ENCODE data around the gene OSBPL7. TPM values are rescaled to one million over a fixed set of nuclear protein-coding genes. Genes with fewer than 3 reads are reported as not detected.

OSBPL7 gene
- total and polyA plus RNA-seq, 7 donors, result 2.9 to 40.8 (median 7.8) TPM

DNA sequence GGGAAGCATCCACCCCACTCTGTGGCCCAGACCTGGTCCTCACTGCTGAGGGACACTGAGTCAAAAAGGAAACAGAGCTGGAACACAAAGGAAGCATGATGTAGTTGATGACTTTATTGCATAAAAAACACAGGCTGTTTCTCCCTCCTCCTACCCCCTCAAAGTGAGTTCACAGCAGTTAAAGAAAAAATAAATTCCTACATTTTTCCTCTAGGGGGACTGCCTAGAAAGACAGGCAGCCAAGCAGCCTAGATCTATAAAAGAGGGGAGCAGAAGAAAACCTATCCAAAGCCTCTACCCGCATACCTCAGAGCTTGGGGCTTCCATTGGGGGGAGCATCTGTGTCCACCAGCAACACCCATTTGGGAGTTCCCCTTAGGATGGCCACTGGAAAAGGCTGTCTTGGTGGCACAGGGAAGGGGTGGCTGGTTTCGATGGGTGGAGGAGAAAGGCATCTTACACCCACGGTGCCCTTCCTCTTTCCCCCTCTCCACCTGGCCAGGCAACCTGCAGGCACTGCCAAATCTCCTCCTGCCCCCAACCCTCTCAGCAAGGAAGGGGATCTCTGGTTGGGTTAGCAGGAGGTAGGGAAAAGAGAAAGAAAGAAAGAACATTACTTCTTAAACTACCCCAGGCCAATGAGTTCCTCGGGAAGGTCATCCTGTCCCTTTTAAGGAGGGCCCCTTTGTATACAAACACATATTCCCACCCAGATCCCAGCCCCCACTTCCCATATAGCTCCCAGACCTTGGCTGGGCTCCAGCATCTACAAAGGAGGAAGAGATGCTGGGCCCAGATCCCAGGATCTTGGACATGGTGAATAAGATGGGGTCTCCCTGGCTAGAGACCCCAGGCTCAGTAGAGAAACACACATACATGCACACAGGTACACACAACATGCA is 23.5 kb upstream of the OSBPL7 start:
- intact Hi-C loops (cut with DNase I), result loop anchor here (5.0 to 10.0 kb wide), 2 partner anchors 177 to 290 kb away; no protein-coding TSS in a partner anchor
- Histone ChIP-seq H3K4me1 (peaks cover 0 to 26% (median 19%) of the 10 kb centered on the region in 4 donors), H3K4me3 (no peak overlapping the region), H3K27me3 (peaks cover 31 to 52% (median 50%) of the 10 kb centered on the region in 3 donors), H3K36me3 (no peaks in the 10 kb centered on the region), H3K9me3 (no peaks in the 10 kb centered on the region), H3K27ac (no peak overlapping the region)
- DNase-seq, result no peak
- no peak for TF ChIP-seq POLR2AphosphoS5 (IDR thresholded peaks at IDR 0.05)
- TF ChIP-seq POLR2A (IDR thresholded peaks at IDR 0.05), result no peak
- no peak for TF ChIP-seq EP300 (IDR thresholded peaks at IDR 0.05)
- no peak for TF ChIP-seq CTCF (IDR thresholded peaks at IDR 0.05)
- WGBS, 2 donors, result 68 to 81% methylated on average over 4 of the region's 4 CpGs

DNA sequence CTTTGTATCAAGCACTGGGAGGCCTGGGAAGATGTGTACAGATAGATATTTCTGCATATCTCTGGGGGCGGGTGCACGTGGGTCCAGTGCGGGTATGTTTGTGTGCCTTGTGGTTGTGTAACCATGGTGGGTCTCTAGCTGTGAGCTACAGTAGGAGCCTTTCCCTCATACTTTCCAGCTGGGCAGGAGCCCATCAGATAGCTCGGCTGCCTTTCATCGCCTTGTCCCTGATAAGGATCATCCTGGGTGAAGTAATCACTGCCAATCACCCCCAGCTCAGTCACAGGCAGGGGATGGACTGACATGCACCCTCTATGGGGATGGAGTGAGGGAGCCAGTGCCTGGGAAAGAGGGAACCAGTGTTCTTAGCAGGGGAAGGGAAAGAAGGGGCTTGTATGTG is 22.6 kb upstream of the OSBPL7 start:
- WGBS, 2 donors, result 24 to 67% methylated on average over 5 of the region's 5 CpGs
- Histone ChIP-seq H3K27me3 (peaks cover 29 to 44% (median 42%) of the 10 kb centered on the region in 3 donors), H3K36me3 (no peaks in the 10 kb centered on the region), H3K27ac (no peak overlapping the region), H3K4me3 (no peak overlapping the region), H3K4me1 (peaks cover 0 to 29% (median 25%) of the 10 kb centered on the region in 4 donors), H3K9me3 (no peaks in the 10 kb centered on the region)
- intact Hi-C loops (cut with DNase I), result loop anchor here (5.0 to 10.0 kb wide), 2 partner anchors 178 to 291 kb away; no protein-coding TSS in a partner anchor
- TF ChIP-seq POLR2A (IDR thresholded peaks at IDR 0.05) (no peak), CTCF (IDR thresholded peaks at IDR 0.05) (no peak), EP300 (IDR thresholded peaks at IDR 0.05) (no peak), POLR2AphosphoS5 (IDR thresholded peaks at IDR 0.05) (no peak)
- DNase-seq, result no peak

GRCh38 chr17:47843391-47843730 is 21.8 kb upstream of the OSBPL7 start:
- Histone ChIP-seq H3K27me3 (peaks cover 27 to 35% (median 33%) of the 10 kb centered on the region in 3 donors), H3K36me3 (peaks cover 0 to 7% (median 2%) of the 10 kb centered on the region in 4 donors), H3K27ac (no peak overlapping the region), H3K4me1 (peaks cover 0 to 29% (median 25%) of the 10 kb centered on the region in 4 donors), H3K4me3 (no peak overlapping the region), H3K9me3 (no peaks in the 10 kb centered on the region)
- 15 to 35% methylated on average over 6 of the region's 6 CpGs for WGBS, 2 donors
- TF ChIP-seq CTCF (IDR thresholded peaks at IDR 0.05) (peak in 1 of 4 experiments; percentile 17), POLR2A (IDR thresholded peaks at IDR 0.05) (no peak)
- no peak for DNase-seq
- intact Hi-C loops (cut with DNase I), result loop anchor here (5.0 to 10.0 kb wide), 2 partner anchors 179 to 291 kb away; no protein-coding TSS in a partner anchor

- peaks cover 0 to 22% (median 18%) of the 10 kb centered on the region in 4 donors for H3K4me1 ChIP-seq
- peaks cover 12 to 18% (median 16%) of the 10 kb centered on the region in 3 donors for H3K27me3 ChIP-seq
- no peaks in the 10 kb centered on the region for H3K9me3 ChIP-seq
- H3K27ac ChIP-seq, result peak overlapping the region; percentile 63 to 80 (median 76)
- WGBS, 2 donors, result 56 to 69% methylated on average over 16 of the region's 16 CpGs
- intact Hi-C loops (cut with DNase I), result loop anchor here (1.0 to 10.0 kb wide), 4 partner anchors 49 to 293 kb away; no protein-coding TSS in a partner anchor
- no peak for DNase-seq
- H3K36me3 ChIP-seq, result peaks cover 0 to 24% (median 9%) of the 10 kb centered on the region in 4 donors
- peak overlapping the region; percentile 71 to 91 (median 80) for H3K4me3 ChIP-seq
- TF ChIP-seq POLR2A (IDR thresholded peaks at IDR 0.05) (no peak), CTCF (IDR thresholded peaks at IDR 0.05) (peak in 1 of 4 experiments; percentile 43)
These were observed 20.1 kb upstream of the OSBPL7 start for GRCh38 chr17:47841488-47842291.

Measured in sigmoid colon (tissue), 7 donors.